Heart left ventricle (tissue), 16 donors: ENCODE results near the gene HOXB3. TPM values are rescaled to one million over a fixed set of nuclear protein-coding genes. Genes with fewer than 3 reads are reported as not detected.

Experiments used
- ATAC-seq, 4 donors: fragments of 200-7000 bp; cut with Tn5 transposase; one replicate each; pipeline ENCODE4 v1.9.1; 2020 to 2022; ENCODE audit warnings: moderate library complexity in 4 of 4, mild to moderate bottlenecking in 3 of 4, moderate number of reproducible peaks in 1 of 4
- DNase-seq, 5 donors: peaks; one replicate each; pipeline ENCODE4 v3.0.0-alpha.2; 2020
- H3K27ac ChIP-seq, 12 donors: fragments of 200-600 bp; sonication (generic) in 4 of 12; one replicate each; pipeline versions ENCODE4 v1.5.0 to v1.8.0; 2016 to 2022; ENCODE audit warnings: mild to moderate bottlenecking in 2 of 12
- H3K27me3 ChIP-seq, 9 donors: fragments of 200-600 bp; sonication (generic) in 2 of 9; one replicate each; pipeline versions ENCODE4 v1.5.1 to v1.8.0; 2016 to 2022; ENCODE audit warnings: mild to moderate bottlenecking in 3 of 9
- H3K36me3 ChIP-seq, 9 donors: fragments of 200-600 bp; sonication (generic) in 2 of 9; one replicate each; pipeline versions ENCODE4 v1.5.0 to v1.8.0; 2018 to 2022; ENCODE audit warnings: mild to moderate bottlenecking in 2 of 9
- H3K4me1 ChIP-seq, 12 donors: fragments of 200-600 bp; sonication (generic) in 4 of 12; one replicate each; pipeline versions ENCODE4 v1.5.0 to v1.8.0; 2016 to 2022; ENCODE audit warnings: mild to moderate bottlenecking in 3 of 12
- H3K4me3 ChIP-seq, 12 donors: fragments of 200-600 bp; sonication (generic) in 4 of 12; one replicate each; pipeline versions ENCODE4 v1.5.0 to v1.8.0; 2017 to 2022; ENCODE audit warnings: mild to moderate bottlenecking in 9 of 12, moderate library complexity in 4 of 12
- H3K9me3 ChIP-seq, 12 donors: fragments of 200-600 bp; sonication (generic) in 4 of 12; one replicate each; pipeline versions ENCODE4 v1.5.0 to v1.8.0; 2016 to 2022; ENCODE audit warnings: mild to moderate bottlenecking in 1 of 12
- POLR2A ChIP-seq, 2 donors: fragments of 450-650 bp; IDR thresholded peaks; one replicate each; pipeline ENCODE4 v1.6.1; 2017; ENCODE audit warnings: antibody characterized with exemption in 2 of 2, mild to moderate bottlenecking in 2 of 2, moderate library complexity in 2 of 2
- WGBS, 4 donors: extraction: QIAGEN DNeasy Blood & Tissue Kit in 2 of 4; methylation state at CpG; one replicate each; pipeline versions ENCODE4 v1.1.5 to v1.1.7; 2013 to 2018; 5-methylcytosine and 5-hydroxymethylcytosine counted together
- intact Hi-C, 10 donors: fragments of 100-400 bp; cut with DNase I; formaldehyde crosslinking; loops; one replicate each; pipeline versions ENCODE4 v1.11.1 to v1.14.2; 2022
- polyA plus RNA-seq, 2 donors: library from polyadenylated mRNA; stranded (reverse); fragments of 200-250 nt; gene quantifications; one replicate each; pipeline ENCODE4 v1.2.3, GENCODE V29; 2013
- total RNA-seq, 9 donors: library from RNA; depleted of rRNA in 2 of 9; stranded (reverse); fragments of >200 nt in 2 of 9; fragmentation: NEBNext Ultra II Directional in 3 of 9; extraction: Animal tissue kit (Norgen Biotek cat#: 25700) in 3 of 9; gene quantifications; one replicate each; pipeline versions ENCODE4 v1.1.0 to v1.2.4, GENCODE V29; 2016 to 2023
- TF ChIP-seq, protein P1 (sequence below), 12 donors: fragments of 200-600 bp; sonication (generic) in 4 of 12; IDR thresholded peaks; one replicate each; pipeline versions ENCODE4 v1.5.0 to v1.8.0; 2018 to 2022; ENCODE audit warnings: antibody characterized with exemption in 12 of 12, mild to moderate bottlenecking in 5 of 12
- donor health status: ischemic (EF 13 %, LVEDD 7.1; RV severe dilation, severe dysfunction).
- donor health status: healthy with polysubstance abuse.
- donor health status: DM: no; HTN: yes; CAD: no.
- donor health status: DM: no; HTN: no; CAD: no.
- donor health status: ischemic (EF 25% LVEDD 6.9; RV normal size, moderate dysfunction).
- donor health status: ischemic (EF 25% LVEDD 5.7; RV mildly dilated, moderate dysfunction).
- donor health status: healthy.
- donor health status: DM: yes; HTN: yes; CAD: no.
- donor health status: ischemic (EF 35%, LVEDD 5.7; RV mildly dilated, moderate dysfunction).
- donor health status: nonischemic (EF 11% LVEDD 7.7; RV severe dilation, severe dysfunction).
- donor health status: DM: yes; HTN: yes; CAD: no.
- donor health status: PGD.
- donor health status: ischemic (EF 29% LVEDD 5.4; RV normal size, mild dysfunction).
- donor health status: nonischemic (EF 23%, LVEDD 6.1; RV moderate dilation, normal function).

The HOXB3 gene
- total and polyA plus RNA-seq, 11 donors, result 0.11 to 5.5 (median 2.0) TPM

DNA sequence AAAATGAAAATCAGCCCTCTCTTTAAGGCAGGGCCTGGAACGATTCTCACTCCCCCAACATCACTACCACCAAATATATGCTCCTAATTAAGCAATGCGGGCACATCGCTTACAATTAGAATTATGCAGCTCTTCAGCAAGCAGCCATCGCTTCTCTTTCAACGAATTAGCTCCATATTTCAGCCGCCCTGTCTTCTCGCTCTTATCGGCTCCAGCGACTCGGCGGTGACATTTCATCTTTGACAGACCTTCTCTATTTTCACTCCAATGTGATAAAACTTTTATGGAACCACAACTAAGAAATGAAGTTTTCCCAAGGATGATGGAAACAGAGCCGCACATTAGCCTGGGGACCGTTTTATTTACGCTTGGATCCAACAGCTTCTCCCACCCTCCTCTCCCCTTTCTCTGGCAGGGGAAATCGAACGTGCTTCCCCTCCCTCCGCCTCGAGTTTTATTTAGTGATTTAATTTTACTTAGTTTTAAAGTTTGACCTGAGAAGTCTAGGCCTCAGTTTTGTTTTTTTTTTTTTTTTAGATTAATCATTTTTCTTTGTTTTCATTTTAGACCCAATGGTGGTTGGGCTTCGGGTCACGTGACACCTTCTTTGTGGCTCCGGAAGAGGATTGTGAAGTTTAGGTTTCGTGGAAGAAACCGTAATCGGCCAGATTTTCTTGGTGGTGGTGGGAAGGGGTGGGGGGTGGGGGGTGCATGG is 42.1 kb downstream of the HOXB3 start:
- ATAC-seq, result no peak
- DNase-seq, result no peak
- peak overlapping the region in 8 of 12 donors; percentile 15 to 44 (median 22) for H3K4me3 ChIP-seq
- H3K27me3 ChIP-seq, result peaks cover 0 to 96% (median 57%) of the 10 kb centered on the region in 9 donors
- intact Hi-C loops, result no loop called here
- peak overlapping the region; percentile 18 to 94 (median 76) for H3K27ac ChIP-seq
- 24 to 41% (median 32%) methylated on average over 24 of the region's 24 CpGs for WGBS, 4 donors
- H3K4me1 ChIP-seq, result peaks cover 0 to 39% (median 11%) of the 10 kb centered on the region in 12 donors
- H3K9me3 ChIP-seq, result no peaks in the 10 kb centered on the region
- peaks cover 0 to 10% (median 0%) of the 10 kb centered on the region in 9 donors for H3K36me3 ChIP-seq
- TF ChIP-seq, protein P1, sequence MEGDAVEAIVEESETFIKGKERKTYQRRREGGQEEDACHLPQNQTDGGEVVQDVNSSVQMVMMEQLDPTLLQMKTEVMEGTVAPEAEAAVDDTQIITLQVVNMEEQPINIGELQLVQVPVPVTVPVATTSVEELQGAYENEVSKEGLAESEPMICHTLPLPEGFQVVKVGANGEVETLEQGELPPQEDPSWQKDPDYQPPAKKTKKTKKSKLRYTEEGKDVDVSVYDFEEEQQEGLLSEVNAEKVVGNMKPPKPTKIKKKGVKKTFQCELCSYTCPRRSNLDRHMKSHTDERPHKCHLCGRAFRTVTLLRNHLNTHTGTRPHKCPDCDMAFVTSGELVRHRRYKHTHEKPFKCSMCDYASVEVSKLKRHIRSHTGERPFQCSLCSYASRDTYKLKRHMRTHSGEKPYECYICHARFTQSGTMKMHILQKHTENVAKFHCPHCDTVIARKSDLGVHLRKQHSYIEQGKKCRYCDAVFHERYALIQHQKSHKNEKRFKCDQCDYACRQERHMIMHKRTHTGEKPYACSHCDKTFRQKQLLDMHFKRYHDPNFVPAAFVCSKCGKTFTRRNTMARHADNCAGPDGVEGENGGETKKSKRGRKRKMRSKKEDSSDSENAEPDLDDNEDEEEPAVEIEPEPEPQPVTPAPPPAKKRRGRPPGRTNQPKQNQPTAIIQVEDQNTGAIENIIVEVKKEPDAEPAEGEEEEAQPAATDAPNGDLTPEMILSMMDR (IDR thresholded peaks at IDR 0.05), result no peak

DNA sequence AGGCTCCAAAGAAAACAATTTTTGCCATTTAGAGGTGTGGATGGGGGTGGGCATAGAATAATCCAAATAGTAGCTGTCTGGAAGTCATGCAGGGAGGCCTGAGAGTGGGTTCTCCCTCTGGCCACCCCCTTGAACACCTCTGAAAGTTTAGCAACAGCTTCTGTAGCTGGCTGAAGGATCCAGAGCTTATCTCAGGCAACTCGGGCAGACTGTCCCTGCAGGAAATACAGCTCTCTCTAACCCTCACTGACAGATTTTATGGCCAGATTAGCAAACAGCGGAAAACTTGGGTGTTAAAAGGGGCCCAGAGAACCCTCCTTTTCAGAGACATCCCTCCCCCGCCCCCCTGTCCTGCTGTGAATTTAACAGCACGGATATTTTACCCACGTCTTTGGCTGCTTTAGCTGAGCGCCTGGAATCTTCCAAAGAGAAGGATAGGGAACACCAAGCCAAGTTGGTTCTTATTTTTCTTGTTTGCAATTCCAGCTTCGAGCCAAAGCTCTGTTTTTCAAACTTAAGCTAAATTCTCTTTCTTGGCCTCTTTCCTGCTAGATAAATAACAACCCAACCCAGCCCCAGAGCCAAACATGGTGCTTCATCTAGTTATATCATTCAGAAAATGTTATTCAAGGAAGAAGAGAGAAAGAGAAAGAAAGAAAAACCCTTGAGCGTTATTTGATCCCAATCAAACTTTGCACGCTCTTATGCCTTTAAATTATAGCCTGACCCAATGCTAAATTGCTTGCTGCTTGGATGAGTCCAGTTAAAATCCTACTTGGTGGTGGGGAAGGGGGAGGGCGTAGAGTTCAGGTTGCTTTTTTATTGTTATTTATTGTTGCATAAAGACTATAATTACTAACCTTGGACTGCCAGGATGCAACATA is 42.9 kb downstream of the HOXB3 start:
- peaks cover 0 to 39% (median 12%) of the 10 kb centered on the region in 12 donors for H3K4me1 ChIP-seq

DNA sequence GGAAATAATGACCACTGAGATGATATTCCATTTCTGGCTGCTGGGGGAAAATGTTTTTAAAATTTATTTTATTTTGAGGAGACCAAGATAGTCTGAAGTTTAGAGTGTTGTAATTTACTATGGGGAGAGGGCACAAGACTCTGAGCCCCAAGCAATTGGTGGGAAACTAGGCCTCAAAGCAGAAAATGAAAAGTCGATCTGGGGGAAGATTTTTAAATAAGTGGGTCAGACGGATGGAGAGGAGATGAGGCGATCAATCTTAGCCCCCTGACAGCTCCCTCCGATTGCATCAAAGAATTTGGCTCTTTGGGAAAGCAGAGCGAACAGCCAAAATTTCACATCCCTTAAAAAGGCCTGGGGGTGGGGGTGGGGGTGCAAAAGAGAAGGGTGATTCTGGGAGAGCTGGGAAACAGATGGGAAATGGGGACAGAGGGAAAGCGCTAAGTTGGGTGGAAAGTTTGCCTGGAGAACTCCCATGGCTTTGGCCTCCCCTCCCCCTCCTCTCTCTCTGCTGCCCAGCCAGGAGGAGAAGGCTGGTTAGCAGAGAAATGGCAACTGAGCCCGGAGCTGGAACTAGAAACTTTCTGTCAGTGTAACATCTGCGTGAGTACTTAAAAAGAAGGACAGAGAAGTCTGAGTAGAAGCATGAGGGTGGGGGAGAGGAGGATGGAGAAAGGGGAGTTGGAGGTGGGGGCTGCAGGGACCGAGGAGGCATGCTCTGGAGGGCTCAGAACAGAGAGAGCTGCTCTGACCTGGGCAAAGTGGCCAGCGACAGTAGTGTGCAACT is 43.7 kb downstream of the HOXB3 start:
- intact Hi-C loops, result no loop called here
- TF ChIP-seq POLR2A (IDR thresholded peaks at IDR 0.05), result no peak
- TF ChIP-seq, protein P1 (IDR thresholded peaks at IDR 0.05), result no peak
- WGBS, 4 donors, result 28 to 45% (median 39%) methylated on average over 10 of the region's 10 CpGs
- Histone ChIP-seq H3K27ac (peak overlapping the region; percentile 1 to 94 (median 86)), H3K4me1 (peaks cover 0 to 39% (median 13%) of the 10 kb centered on the region in 12 donors), H3K36me3 (peaks cover 0 to 6% (median 0%) of the 10 kb centered on the region in 9 donors), H3K4me3 (peak overlapping the region in 7 of 12 donors; percentile 15 to 44 (median 24)), H3K9me3 (no peaks in the 10 kb centered on the region), H3K27me3 (peaks cover 0 to 97% (median 63%) of the 10 kb centered on the region in 9 donors)
- ATAC-seq, result no peak
- peak in 1 of 5 donors; percentile 62 for DNase-seq

More for the DNA sequence above, 42.9 kb downstream of the HOXB3 start:
- Histone ChIP-seq H3K36me3 (peaks cover 0 to 10% (median 0%) of the 10 kb centered on the region in 9 donors), H3K27ac (peak overlapping the region; percentile 18 to 94 (median 86)), H3K27me3 (peaks cover 0 to 97% (median 59%) of the 10 kb centered on the region in 9 donors), H3K9me3 (no peaks in the 10 kb centered on the region), H3K4me3 (peak overlapping the region in 8 of 12 donors; percentile 15 to 44 (median 22))
- DNase-seq, result no peak
- TF ChIP-seq POLR2A (IDR thresholded peaks at IDR 0.05), result no peak
- TF ChIP-seq, protein P1 (IDR thresholded peaks at IDR 0.05), result no peak
- 27 to 34% (median 33%) methylated on average over 10 of the region's 10 CpGs for WGBS, 4 donors
- intact Hi-C loops, result no loop called here
- no peak for ATAC-seq
